ENCODE results near the gene PGRMC2. TPM values are rescaled to one million over a fixed set of nuclear protein-coding genes. Genes with fewer than 3 reads are reported as not detected.

PGRMC2 gene
- total RNA-seq, 2 donors from 2014 or later, result 43.0 to 61.8 TPM

GRCh38 chr4:128309585-128309984 is 22.0 kb upstream of the PGRMC2 start:
- ATAC-seq (replicated peaks), result no peak
- Mint-ChIP-seq H3K4me1 (no peaks in the 10 kb centered on the region), H3K9me3 (no peaks in the 10 kb centered on the region), H3K27me3 (no peaks in the 10 kb centered on the region), H3K36me3 (ENCODE audit: low read depth) (no peaks in the 10 kb centered on the region), H3K27ac (no peak overlapping the region), H3K4me3 (no peak overlapping the region)

DNA sequence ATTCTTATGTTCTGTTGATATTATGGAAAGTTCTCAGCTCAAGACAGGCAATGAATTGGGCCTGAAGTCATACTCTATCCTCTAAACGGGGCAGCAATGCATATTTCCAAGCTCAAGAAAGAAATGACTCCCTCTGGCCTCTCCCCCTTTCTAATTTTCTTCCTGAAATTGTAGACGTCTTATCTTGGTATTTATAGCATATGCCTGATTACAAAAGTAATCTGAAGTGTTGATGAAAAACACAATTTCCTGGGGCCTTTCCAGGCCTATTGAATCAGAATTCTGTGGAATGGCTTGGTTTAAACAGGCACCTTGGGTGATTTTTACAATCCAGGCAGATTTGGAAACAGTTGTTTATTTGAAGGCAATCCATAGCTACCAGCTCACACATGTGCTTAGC is 21.4 kb upstream of the PGRMC2 start:
- Mint-ChIP-seq H3K9me3 (no peaks in the 10 kb centered on the region), H3K27me3 (no peaks in the 10 kb centered on the region), H3K36me3 (ENCODE audit: low read depth) (no peaks in the 10 kb centered on the region), H3K4me3 (no peak overlapping the region), H3K4me1 (no peaks in the 10 kb centered on the region), H3K27ac (no peak overlapping the region)
- no peak for ATAC-seq (replicated peaks)

DNA sequence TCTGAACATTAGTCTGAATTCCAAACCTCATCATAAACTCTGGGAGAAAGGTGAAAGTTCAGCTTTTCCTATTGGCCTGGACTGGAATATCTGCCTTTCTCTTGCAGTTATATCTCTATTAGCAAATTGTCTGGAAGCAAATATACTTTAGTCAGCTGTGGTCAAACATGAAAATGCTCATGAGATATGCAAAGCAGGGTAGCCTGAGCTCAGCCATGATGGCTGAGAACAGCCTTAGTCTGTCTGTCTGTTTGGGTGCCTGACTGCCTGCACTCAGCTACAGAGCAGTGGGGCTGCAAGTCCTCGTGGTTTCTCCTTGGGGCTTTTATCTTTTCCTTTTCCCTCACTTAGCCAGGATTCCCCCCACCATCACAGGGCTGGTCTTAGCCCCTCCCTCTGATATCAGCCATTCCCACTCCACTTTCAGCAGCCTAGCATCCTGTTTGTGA is 19.5 kb upstream of the PGRMC2 start:
- Mint-ChIP-seq H3K4me3 (no peak overlapping the region), H3K27ac (no peak overlapping the region), H3K27me3 (no peaks in the 10 kb centered on the region), H3K36me3 (ENCODE audit: low read depth) (no peaks in the 10 kb centered on the region), H3K9me3 (no peaks in the 10 kb centered on the region), H3K4me1 (no peaks in the 10 kb centered on the region)
- no peak for ATAC-seq (replicated peaks)

GRCh38 chr4:128305942-128306341 is 18.3 kb upstream of the PGRMC2 start:
- Mint-ChIP-seq H3K36me3 (ENCODE audit: low read depth) (no peaks in the 10 kb centered on the region), H3K9me3 (no peaks in the 10 kb centered on the region), H3K27ac (no peak overlapping the region), H3K27me3 (no peaks in the 10 kb centered on the region), H3K4me3 (no peak overlapping the region), H3K4me1 (no peaks in the 10 kb centered on the region)
- ATAC-seq (replicated peaks), result no peak

GRCh38 chr4:128303986-128304385 is 16.4 kb upstream of the PGRMC2 start:
- Mint-ChIP-seq H3K27ac (no peak overlapping the region), H3K4me3 (no peak overlapping the region), H3K27me3 (no peaks in the 10 kb centered on the region), H3K4me1 (no peaks in the 10 kb centered on the region), H3K36me3 (ENCODE audit: low read depth) (no peaks in the 10 kb centered on the region), H3K9me3 (no peaks in the 10 kb centered on the region)
- no peak for ATAC-seq (replicated peaks)

DNA sequence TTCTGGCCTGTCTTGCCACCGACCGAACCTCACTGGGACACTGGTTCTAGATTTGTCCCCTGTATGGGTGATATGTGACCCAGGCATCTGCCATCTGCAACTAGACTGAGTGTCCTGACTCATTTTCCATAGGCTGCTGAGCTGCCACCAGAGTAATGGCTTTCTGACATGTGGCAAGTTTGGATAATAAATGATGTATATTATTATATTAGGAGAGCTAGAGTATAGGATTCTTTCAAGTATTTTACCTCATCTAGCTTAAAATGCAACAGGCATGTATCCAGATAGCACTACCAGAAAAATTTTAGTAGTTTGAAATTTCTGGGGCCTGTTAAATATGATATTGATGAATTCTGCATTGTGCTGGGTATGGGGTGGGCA is 15.8 kb upstream of the PGRMC2 start:
- H3K27ac Mint-ChIP-seq, result no peak overlapping the region
- H3K27me3 Mint-ChIP-seq, result no peaks in the 10 kb centered on the region
- ATAC-seq (replicated peaks), result no peak
- no peak overlapping the region for H3K4me3 Mint-ChIP-seq
- H3K4me1 Mint-ChIP-seq, result no peaks in the 10 kb centered on the region
- H3K9me3 Mint-ChIP-seq, result no peaks in the 10 kb centered on the region
- no peaks in the 10 kb centered on the region for H3K36me3 Mint-ChIP-seq (ENCODE audit: low read depth)

- Mint-ChIP-seq H3K4me1 (no peaks in the 10 kb centered on the region), H3K27me3 (no peaks in the 10 kb centered on the region), H3K27ac (no peak overlapping the region), H3K9me3 (no peaks in the 10 kb centered on the region), H3K36me3 (ENCODE audit: low read depth) (no peaks in the 10 kb centered on the region), H3K4me3 (no peak overlapping the region)
- ATAC-seq (replicated peaks), result no peak
Measured at GRCh38 chr4:128301979-128302378, 14.4 kb upstream of the PGRMC2 start.

GRCh38 chr4:128299848-128300247 is 12.2 kb upstream of the PGRMC2 start:
- no peak overlapping the region for H3K4me3 Mint-ChIP-seq
- no peaks in the 10 kb centered on the region for H3K36me3 Mint-ChIP-seq (ENCODE audit: low read depth)
- H3K9me3 Mint-ChIP-seq, result no peaks in the 10 kb centered on the region
- no peaks in the 10 kb centered on the region for H3K27me3 Mint-ChIP-seq
- ATAC-seq (replicated peaks), result no peak
- no peak overlapping the region for H3K27ac Mint-ChIP-seq
- no peaks in the 10 kb centered on the region for H3K4me1 Mint-ChIP-seq

GRCh38 chr4:128298852-128299251 is 11.2 kb upstream of the PGRMC2 start:
- Mint-ChIP-seq H3K27ac (no peak overlapping the region), H3K36me3 (ENCODE audit: low read depth) (no peaks in the 10 kb centered on the region), H3K9me3 (no peaks in the 10 kb centered on the region), H3K4me3 (no peak overlapping the region), H3K27me3 (no peaks in the 10 kb centered on the region), H3K4me1 (no peaks in the 10 kb centered on the region)
- no peak for ATAC-seq (replicated peaks)

- Mint-ChIP-seq H3K36me3 (ENCODE audit: low read depth) (no peaks in the 10 kb centered on the region), H3K4me1 (no peaks in the 10 kb centered on the region), H3K4me3 (no peak overlapping the region), H3K9me3 (no peaks in the 10 kb centered on the region), H3K27ac (no peak overlapping the region), H3K27me3 (no peaks in the 10 kb centered on the region)
- ATAC-seq (replicated peaks), result no peak
Measured at GRCh38 chr4:128298146-128298758, 10.6 kb upstream of the PGRMC2 start.

- H3K4me3 Mint-ChIP-seq, result no peak overlapping the region
- H3K9me3 Mint-ChIP-seq, result no peaks in the 10 kb centered on the region
- no peak for ATAC-seq (replicated peaks)
- H3K4me1 Mint-ChIP-seq, result no peaks in the 10 kb centered on the region
- H3K36me3 Mint-ChIP-seq (ENCODE audit: low read depth), result no peaks in the 10 kb centered on the region
- H3K27ac Mint-ChIP-seq, result no peak overlapping the region
- H3K27me3 Mint-ChIP-seq, result no peaks in the 10 kb centered on the region
Measured at GRCh38 chr4:128295255-128295654, 7.6 kb upstream of the PGRMC2 start.

DNA sequence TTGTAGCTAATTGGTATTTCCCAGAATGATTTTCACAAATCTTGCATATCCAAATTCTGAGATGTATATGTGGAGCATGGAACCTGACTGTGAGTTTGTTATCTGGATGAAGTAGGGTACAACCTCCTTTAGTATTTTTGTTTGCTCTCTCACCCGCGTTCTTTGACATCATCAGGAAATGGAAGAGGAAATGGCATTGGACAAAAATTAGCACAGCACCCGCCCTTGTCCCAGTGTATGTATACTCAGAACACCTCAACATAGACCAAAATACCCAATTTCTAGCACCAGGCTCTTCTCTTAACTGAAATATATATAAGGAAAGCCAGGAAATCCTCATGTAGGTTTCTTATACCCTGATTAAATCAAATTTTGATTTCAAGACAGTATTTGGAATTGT is 6.9 kb upstream of the PGRMC2 start:
- no peaks in the 10 kb centered on the region for H3K27me3 Mint-ChIP-seq
- ATAC-seq (replicated peaks), result no peak
- H3K4me1 Mint-ChIP-seq, result no peaks in the 10 kb centered on the region
- no peaks in the 10 kb centered on the region for H3K36me3 Mint-ChIP-seq (ENCODE audit: low read depth)
- H3K9me3 Mint-ChIP-seq, result no peaks in the 10 kb centered on the region
- H3K27ac Mint-ChIP-seq, result no peak overlapping the region
- H3K4me3 Mint-ChIP-seq, result no peak overlapping the region

GRCh38 chr4:128292349-128292748 is 4.7 kb upstream of the PGRMC2 start:
- no peak overlapping the region for H3K27ac Mint-ChIP-seq
- no peak for ATAC-seq (replicated peaks)
- H3K4me3 Mint-ChIP-seq, result no peak overlapping the region
- H3K4me1 Mint-ChIP-seq, result peaks cover 6% of the 10 kb centered on the region
- H3K36me3 Mint-ChIP-seq (ENCODE audit: low read depth), result no peaks in the 10 kb centered on the region
- H3K9me3 Mint-ChIP-seq, result no peaks in the 10 kb centered on the region
- no peaks in the 10 kb centered on the region for H3K27me3 Mint-ChIP-seq

GRCh38 chr4:128291096-128291495 is 3.5 kb upstream of the PGRMC2 start:
- no peak overlapping the region for H3K4me3 Mint-ChIP-seq
- H3K27me3 Mint-ChIP-seq, result no peaks in the 10 kb centered on the region
- no peak overlapping the region for H3K27ac Mint-ChIP-seq
- no peak for ATAC-seq (replicated peaks)
- H3K9me3 Mint-ChIP-seq, result no peaks in the 10 kb centered on the region
- peaks cover 11% of the 10 kb centered on the region for H3K4me1 Mint-ChIP-seq
- H3K36me3 Mint-ChIP-seq (ENCODE audit: low read depth), result peaks cover 8% of the 10 kb centered on the region

DNA sequence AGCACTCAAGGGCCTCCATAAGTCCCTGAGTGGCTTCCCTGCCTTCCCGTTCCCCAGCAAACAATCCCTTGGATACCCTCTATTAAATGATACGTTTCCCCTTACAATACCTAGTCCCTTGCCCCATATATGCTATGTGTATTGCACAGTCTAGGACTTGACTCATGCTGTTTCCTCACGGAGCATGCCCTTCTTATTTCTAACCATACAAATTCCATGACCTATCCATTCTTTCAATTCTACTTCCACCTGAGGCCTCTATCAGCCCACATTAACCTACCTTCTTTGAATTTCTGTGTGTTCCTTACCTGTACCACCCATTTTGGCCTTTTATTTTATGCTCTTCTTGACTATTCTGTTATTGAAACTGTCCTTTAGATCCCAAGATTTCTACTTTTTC is 2.9 kb upstream of the PGRMC2 start:
- peaks cover 14% of the 10 kb centered on the region for H3K36me3 Mint-ChIP-seq (ENCODE audit: low read depth)
- H3K4me3 Mint-ChIP-seq, result no peak overlapping the region
- no peaks in the 10 kb centered on the region for H3K9me3 Mint-ChIP-seq
- no peak overlapping the region for H3K27ac Mint-ChIP-seq
- ATAC-seq (replicated peaks), result no peak
- peaks cover 17% of the 10 kb centered on the region for H3K4me1 Mint-ChIP-seq
- H3K27me3 Mint-ChIP-seq, result no peaks in the 10 kb centered on the region
